SK-N-MC (cell line): ENCODE data around the gene ERG.

Experiments used
- EZH2 ChIP-seq: fragments of 200-600 bp; sonication (generic); IDR thresholded peaks from one replicate; pipeline ENCODE4 v1.6.1; 2017; ENCODE audit warnings: antibody characterized with exemption
- POLR2AphosphoS5 ChIP-seq: IDR thresholded peaks from 2 replicates; pipeline ENCODE4 v1.6.1; 2012; ENCODE audit warnings: mild to moderate bottlenecking, low read depth, low read length, borderline replicate concordance

DNA sequence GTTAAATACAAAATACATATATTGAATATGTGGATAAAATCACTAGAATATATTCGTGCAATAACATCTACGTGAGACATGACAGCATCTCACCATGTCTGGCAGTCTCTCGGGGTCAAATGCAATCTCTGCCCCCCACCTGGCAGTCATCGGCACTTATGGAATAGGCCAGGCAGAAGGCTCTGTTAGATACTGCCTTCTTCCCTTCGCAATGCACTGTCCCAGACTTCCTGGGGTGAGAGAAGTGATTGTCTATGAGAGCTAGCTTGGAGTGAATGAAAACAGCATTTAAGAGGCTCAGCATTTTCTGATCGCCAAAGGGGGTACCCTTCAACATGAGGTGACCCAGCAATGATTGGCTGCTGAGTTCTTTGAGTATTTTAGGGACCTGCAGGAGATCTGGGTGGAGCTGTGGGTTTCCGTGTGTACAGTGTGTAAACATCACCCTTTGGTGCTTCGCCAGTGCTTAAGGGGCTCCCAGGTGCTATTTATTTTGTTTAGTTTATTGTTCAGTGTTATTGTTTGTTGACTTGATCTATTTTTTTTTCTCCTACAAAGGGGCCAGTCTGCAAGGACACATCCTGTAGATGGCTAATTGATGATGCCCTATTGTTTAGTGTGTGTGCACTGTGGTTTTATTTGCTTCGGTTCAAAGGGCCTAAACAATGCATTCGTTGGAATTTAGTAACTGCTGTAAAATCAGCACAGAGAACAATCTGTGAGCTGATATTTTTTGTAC, 10.2 kb downstream of the ERG start:
- TF ChIP-seq POLR2AphosphoS5 (no peak), EZH2 (no peak)
